Naive thymus-derived CD4-positive, alpha-beta T cell (primary cell): Measurements from ENCODE around the gene MEI1. TPM values are rescaled to one million over a fixed set of nuclear protein-coding genes. Genes with fewer than 3 reads are reported as not detected.

Experiments used
- ATAC-seq: fragments of 150-1000 bp; cut with Tn5 transposase; 2 replicates; pipeline ENCODE4 v1.10.0; 2021; ENCODE audit warnings: mild to moderate bottlenecking, moderate library complexity
- CTCF ChIA-PET: fragments of 350-600 bp; sonication (Branson Sonifier 250); formaldehyde crosslinking; loops from one replicate; lab custom pipeline; 2021; ENCODE audit warnings: antibody characterized with exemption; lab: Charles Lee
- POLR2A ChIA-PET: fragments of 350-600 bp; sonication (Branson Sonifier 250); formaldehyde crosslinking; loops from one replicate; lab custom pipeline; 2021; ENCODE audit warnings: antibody characterized with exemption, inconsistent platforms; lab: Charles Lee
- DNase-seq, 9 donors: peaks; one replicate each; pipeline versions ENCODE4 v3.0.0 to v3.0.0-alpha.2; 2020 to 2022; ENCODE audit warnings: mixed read lengths in 1 of 9
- H3K27ac ChIP-seq: one replicate; pipeline ENCODE4 v1.7.0; 2013; ENCODE audit warnings: mild to moderate bottlenecking, low read depth, low read length, moderate library complexity
- H3K27me3 ChIP-seq, 2 donors: one replicate each; pipeline ENCODE4 v1.7.0; 2013; ENCODE audit warnings: low read length in 2 of 2, mild to moderate bottlenecking in 2 of 2, moderate library complexity in 2 of 2; ENCODE audit not compliant: control insufficient read depth in 2 of 2, insufficient read depth in 2 of 2
- H3K36me3 ChIP-seq, 3 experiments: 1 replicate in 2 of 3; 2 replicates in 1 of 3; pipeline ENCODE4 v1.7.0; 2013; ENCODE audit warnings: low read length in 3 of 3, mild to moderate bottlenecking in 3 of 3, moderate library complexity in 1 of 3; ENCODE audit not compliant: insufficient read depth in 3 of 3, control insufficient read depth in 2 of 3
- H3K4me1 ChIP-seq, 2 donors: one replicate each; pipeline ENCODE4 v1.7.0; 2013; ENCODE audit warnings: low read length in 2 of 2, mild to moderate bottlenecking in 2 of 2, moderate library complexity in 1 of 2; ENCODE audit not compliant: control insufficient read depth in 2 of 2, insufficient read depth in 2 of 2
- H3K4me3 ChIP-seq: 2 replicates; pipeline ENCODE4 v1.7.0; 2013; ENCODE audit warnings: mild to moderate bottlenecking, low read length
- H3K9me3 ChIP-seq, 3 experiments: 1 replicate in 2 of 3; 2 replicates in 1 of 3; pipeline ENCODE4 v1.7.0; 2013; ENCODE audit warnings: low read length in 3 of 3; ENCODE audit not compliant: control insufficient read depth in 2 of 3
- H3K27ac Mint-ChIP-seq, 9 donors: one replicate each; pipeline ENCODE4 v1.8.0; 2020 to 2022; ENCODE audit warnings: mixed read lengths in 9 of 9, mild to moderate bottlenecking in 8 of 9, moderate library complexity in 5 of 9, inconsistent platforms in 2 of 9
- H3K27me3 Mint-ChIP-seq, 5 donors: one replicate each; pipeline ENCODE4 v1.8.0; 2021 to 2022; ENCODE audit warnings: mixed read lengths in 5 of 5, mild to moderate bottlenecking in 1 of 5
- H3K36me3 Mint-ChIP-seq, 5 donors: one replicate each; pipeline ENCODE4 v1.8.0; 2020 to 2022; ENCODE audit warnings: mixed read lengths in 5 of 5, mild to moderate bottlenecking in 3 of 5, inconsistent platforms in 1 of 5
- H3K4me1 Mint-ChIP-seq, 7 donors: one replicate each; pipeline ENCODE4 v1.8.0; 2020 to 2022; ENCODE audit warnings: mixed read lengths in 7 of 7, mild to moderate bottlenecking in 3 of 7, inconsistent platforms in 1 of 7
- H3K4me3 Mint-ChIP-seq, 10 donors: one replicate each; pipeline ENCODE4 v1.8.0; 2020 to 2022; ENCODE audit warnings: mild to moderate bottlenecking in 10 of 10, mixed read lengths in 10 of 10, moderate library complexity in 6 of 10, inconsistent platforms in 2 of 10
- H3K9me3 Mint-ChIP-seq, 11 donors: one replicate each; pipeline ENCODE4 v1.8.0; 2020 to 2022; ENCODE audit warnings: mixed read lengths in 11 of 11, mild to moderate bottlenecking in 4 of 11, inconsistent platforms in 1 of 11, moderate library complexity in 1 of 11
- intact Hi-C, 2 donors: fragments of 100-400 bp; cut with micrococcal nuclease; formaldehyde crosslinking; loops; one replicate each; pipeline ENCODE4 v1.15.1; 2023
- polyA plus RNA-seq, 2 donors: library from polyadenylated mRNA; unstranded; fragments of 300-500 nt; fragmentation: Illumina TruSeq; gene quantifications; one replicate each; pipeline ENCODE4 v1.2.3, GENCODE V29; 2021
- total RNA-seq, 6 experiments: library from RNA in 5 of 6; stranded (reverse) in 5 of 6; gene quantifications; 1 replicate in 5 of 6; 2 replicates in 1 of 6; pipeline ENCODE4 v1.2.3 and lab custom pipeline; 2021 to 2026

The MEI1 gene
- total and polyA plus RNA-seq, 7 experiments from 2014 or later, result 40.4 to 112 (median 64.7) TPM

DNA sequence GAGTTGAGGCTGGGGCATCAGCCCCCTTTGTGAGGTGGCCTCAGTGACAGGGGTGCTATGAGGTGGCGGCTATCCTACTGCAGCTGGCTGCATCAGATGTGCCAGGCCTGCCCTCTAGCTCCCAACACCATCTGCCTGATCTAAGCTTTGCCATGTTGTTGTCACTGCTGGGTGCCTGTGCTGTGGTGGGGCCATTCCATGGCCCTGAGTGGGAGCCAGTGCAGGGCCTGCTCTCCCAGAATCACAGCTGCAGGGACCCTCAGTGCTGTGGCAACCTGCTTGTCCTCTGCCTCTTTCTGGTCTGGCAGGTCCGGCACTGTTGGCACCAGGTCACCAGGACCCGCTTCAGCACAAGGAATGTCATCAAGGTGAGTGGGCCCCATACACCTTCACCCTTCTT, 8.8 kb upstream of the MEI1 start:
- peaks cover 0 to 3% (median 0%) of the 10 kb centered on the region in 5 donors for H3K36me3 Mint-ChIP-seq
- Histone ChIP-seq H3K9me3 (no peaks in the 10 kb centered on the region), H3K4me3 (no peak overlapping the region), H3K4me1 (peaks cover 12 to 13% of the 10 kb centered on the region in 2 donors), H3K27ac (peak overlapping the region; percentile 40), H3K27me3 (no peaks in the 10 kb centered on the region), H3K36me3 (peaks cover 0 to 25% (median 0%) of the 10 kb centered on the region in 3 experiments)
- H3K27ac Mint-ChIP-seq, result peak overlapping the region; percentile 88 to 100 (median 99)
- POLR2A ChIA-PET, result no interaction called here
- H3K4me1 Mint-ChIP-seq, result peaks cover 15 to 41% (median 30%) of the 10 kb centered on the region in 7 donors
- H3K4me3 Mint-ChIP-seq, result peak overlapping the region in 9 of 10 donors; percentile 40 to 97 (median 76)
- no peak for ATAC-seq
- CTCF ChIA-PET, result no interaction called here
- intact Hi-C loops, result no loop called here
- H3K9me3 Mint-ChIP-seq, result no peaks in the 10 kb centered on the region
- H3K27me3 Mint-ChIP-seq, result no peaks in the 10 kb centered on the region
- no peak for DNase-seq

DNA sequence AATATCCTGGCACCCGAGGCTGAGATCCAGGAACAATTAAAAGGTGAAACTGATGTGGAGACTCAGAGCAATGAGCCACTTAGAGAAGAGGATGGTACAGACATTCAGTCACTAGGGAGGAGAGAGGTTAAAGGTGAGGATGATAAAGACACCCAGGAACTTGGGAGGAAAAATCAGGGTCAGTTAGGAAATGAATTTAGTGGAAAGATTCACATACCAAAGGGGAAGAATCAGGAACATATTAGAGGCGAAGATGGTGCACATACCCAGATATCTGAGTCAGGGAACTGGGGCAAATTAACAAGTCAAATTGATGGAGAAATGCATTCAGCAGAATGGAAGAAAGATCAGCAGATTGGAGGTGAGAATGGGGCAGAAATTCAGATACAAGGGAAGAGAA, 4.1 kb upstream of the MEI1 start:
- CTCF ChIA-PET, result no interaction called here
- DNase-seq, result no peak

DNA sequence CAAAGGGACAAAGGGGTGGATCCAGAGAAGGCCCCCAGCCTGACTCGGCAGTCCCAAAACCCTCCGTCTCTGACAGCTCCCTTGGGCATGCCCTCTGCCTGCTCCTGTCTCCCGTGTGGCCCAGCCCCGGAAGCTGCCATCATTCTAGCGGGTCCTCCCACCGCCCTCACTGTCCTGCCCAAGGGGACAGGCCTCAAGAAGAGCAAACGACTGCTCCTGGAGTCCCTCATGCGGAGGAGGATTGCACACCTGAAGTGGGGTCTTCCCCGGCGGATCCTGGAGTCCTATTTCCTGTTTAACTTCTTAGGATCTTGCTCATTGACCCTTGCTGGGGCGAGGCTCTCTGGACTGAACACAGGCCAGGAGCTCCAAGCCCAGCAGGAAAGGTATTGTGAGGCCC, 2.6 kb upstream of the MEI1 start:
- peak overlapping the region; percentile 5 for H3K27ac ChIP-seq
- peaks cover 10 to 15% (median 13%) of the 10 kb centered on the region in 7 donors for H3K4me1 Mint-ChIP-seq
- no peak for DNase-seq
- H3K9me3 ChIP-seq, result no peaks in the 10 kb centered on the region
- H3K27ac Mint-ChIP-seq, result peak overlapping the region; percentile 16 to 90 (median 85)
- no peaks in the 10 kb centered on the region for H3K27me3 ChIP-seq
- intact Hi-C loops, result loop anchor here (1.0 kb wide), 5 partner anchors 8 to 261 kb away; partner anchors contain the start of genes CCDC134 (in 1 of the 2) and SNU13 (in 1 of the 2)
- no peak for ATAC-seq
- H3K4me3 ChIP-seq, result no peak overlapping the region
- H3K36me3 Mint-ChIP-seq, result no peaks in the 10 kb centered on the region
- H3K9me3 Mint-ChIP-seq, result peaks cover 0 to 1% (median 0%) of the 10 kb centered on the region in 11 donors
- ChIA-PET POLR2A (interaction anchor here (0.8 to 3.8 kb wide), 10 partner anchors 8 to 395 kb away, joined by 3 to 30 read pairs (median 4); partner anchors contain the start of genes CCDC134 and SNU13), CTCF (interaction anchor here (0.6 to 4.0 kb wide), 27 partner anchors 8 to 888 kb away, joined by 3 to 52 read pairs (median 5); partner anchors contain the start of genes CCDC134, CENPM, SNU13 and SREBF2)
- H3K36me3 ChIP-seq, result peaks cover 0 to 20% (median 0%) of the 10 kb centered on the region in 3 experiments
- H3K27me3 Mint-ChIP-seq, result peaks cover 0 to 3% (median 0%) of the 10 kb centered on the region in 5 donors
- peak overlapping the region in 3 of 10 donors; percentile 44 to 76 (median 60) for H3K4me3 Mint-ChIP-seq
- peaks cover 7 to 10% of the 10 kb centered on the region in 2 donors for H3K4me1 ChIP-seq

More for the DNA sequence above, 4.1 kb upstream of the MEI1 start:
- H3K4me1 Mint-ChIP-seq, result peaks cover 11 to 20% (median 16%) of the 10 kb centered on the region in 7 donors
- POLR2A ChIA-PET, result no interaction called here
- H3K9me3 Mint-ChIP-seq, result no peaks in the 10 kb centered on the region
- Histone ChIP-seq H3K9me3 (no peaks in the 10 kb centered on the region), H3K4me1 (peaks cover 7 to 10% of the 10 kb centered on the region in 2 donors), H3K27me3 (no peaks in the 10 kb centered on the region), H3K4me3 (no peak overlapping the region), H3K27ac (no peak overlapping the region), H3K36me3 (peaks cover 0 to 20% (median 0%) of the 10 kb centered on the region in 3 experiments)
- H3K27me3 Mint-ChIP-seq, result peaks cover 0 to 3% (median 0%) of the 10 kb centered on the region in 5 donors
- no peak overlapping the region for H3K4me3 Mint-ChIP-seq
- H3K27ac Mint-ChIP-seq, result no peak overlapping the region
- intact Hi-C loops, result no loop called here
- no peak for ATAC-seq
- no peaks in the 10 kb centered on the region for H3K36me3 Mint-ChIP-seq

DNA sequence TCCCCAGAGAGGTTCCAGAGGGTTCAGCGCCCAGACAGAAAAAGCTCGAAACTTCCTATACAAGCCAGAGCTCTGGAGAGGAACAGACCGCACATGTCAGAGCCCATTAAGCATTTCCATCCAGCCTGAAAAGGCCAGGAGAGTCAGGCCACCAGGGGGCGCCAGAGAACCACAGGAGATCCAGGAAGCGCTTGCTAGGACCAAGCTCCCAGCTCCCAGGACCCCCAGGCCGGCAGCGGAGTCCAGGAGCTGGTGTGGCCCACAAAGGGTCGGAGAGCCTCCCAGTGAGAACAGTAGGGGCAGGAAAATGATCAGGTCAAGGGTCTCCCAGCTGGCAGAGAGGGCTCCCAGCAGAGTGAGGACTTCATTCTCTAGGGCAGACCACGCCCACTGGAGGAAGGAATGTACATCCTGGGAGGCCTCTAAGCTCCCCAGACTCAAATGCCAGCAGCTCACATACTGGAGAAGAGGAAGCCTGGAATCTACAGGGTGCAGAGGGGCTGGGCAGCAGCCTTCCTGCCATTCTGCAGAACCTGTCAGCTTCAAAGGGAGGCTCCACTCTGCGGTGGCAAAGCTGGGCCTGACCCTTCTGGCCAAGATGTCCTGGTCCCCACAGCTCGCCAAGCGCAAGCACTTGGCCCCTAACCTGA, 2.1 kb upstream of the MEI1 start:
- H3K4me1 ChIP-seq, result peaks cover 7 to 10% of the 10 kb centered on the region in 2 donors
- CTCF ChIA-PET, result interaction anchor here (0.5 to 4.0 kb wide), 33 partner anchors 8 to 888 kb away, joined by 3 to 52 read pairs (median 5); partner anchors contain the start of genes CCDC134, CENPM, SNU13 and SREBF2
- H3K27ac ChIP-seq, result peak overlapping the region; percentile 5
- H3K27ac Mint-ChIP-seq, result peak overlapping the region; percentile 16 to 90 (median 85)
- peaks cover 0 to 1% (median 0%) of the 10 kb centered on the region in 11 donors for H3K9me3 Mint-ChIP-seq
- H3K27me3 Mint-ChIP-seq, result peaks cover 0 to 3% (median 0%) of the 10 kb centered on the region in 5 donors
- intact Hi-C loops, result loop anchor here (1.0 kb wide), 5 partner anchors 9 to 260 kb away; partner anchors contain the start of genes CCDC134 (in 1 of the 2) and SNU13 (in 1 of the 2)
- no peaks in the 10 kb centered on the region for H3K27me3 ChIP-seq
- POLR2A ChIA-PET, result interaction anchor here (0.7 to 3.8 kb wide), 13 partner anchors 8 to 394 kb away, joined by 3 to 30 read pairs (median 4); partner anchors contain the start of genes CCDC134 and SNU13
- peaks cover 10 to 16% (median 13%) of the 10 kb centered on the region in 7 donors for H3K4me1 Mint-ChIP-seq
- no peaks in the 10 kb centered on the region for H3K36me3 Mint-ChIP-seq
- DNase-seq (peak; percentile 73 to 94 (median 84)), ATAC-seq (peak; percentile 91)
- no peaks in the 10 kb centered on the region for H3K9me3 ChIP-seq
- H3K4me3 Mint-ChIP-seq, result peak overlapping the region; percentile 44 to 80 (median 68)
- peaks cover 0 to 20% (median 0%) of the 10 kb centered on the region in 3 experiments for H3K36me3 ChIP-seq
- peak overlapping the region; percentile 44 for H3K4me3 ChIP-seq

DNA sequence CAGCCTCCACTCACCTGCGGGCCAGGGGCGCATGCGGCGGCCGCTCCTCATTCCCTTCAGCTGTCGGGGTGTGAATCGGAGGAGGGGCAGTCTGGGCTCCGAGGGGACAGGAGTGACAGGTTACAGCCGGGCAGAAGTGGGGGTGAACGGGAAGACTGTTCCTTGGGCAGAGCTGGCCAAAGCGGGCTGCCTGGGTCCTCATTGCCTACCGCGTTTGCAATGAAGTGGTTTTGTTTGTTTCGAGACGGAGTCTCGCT, 733 bp downstream of the MEI1 start:
- no peaks in the 10 kb centered on the region for H3K9me3 ChIP-seq
- H3K27ac ChIP-seq, result no peak overlapping the region
- H3K4me3 ChIP-seq, result no peak overlapping the region
- ATAC-seq (no peak), DNase-seq (no peak)
- H3K4me1 ChIP-seq, result peaks cover 7 to 10% of the 10 kb centered on the region in 2 donors
- H3K4me1 Mint-ChIP-seq, result peaks cover 10 to 16% (median 13%) of the 10 kb centered on the region in 7 donors
- POLR2A ChIA-PET, result interaction anchor here (3.6 to 3.8 kb wide), 2 partner anchors 81 to 240 kb away, joined by 23 to 28 read pairs; no protein-coding TSS in a partner anchor
- H3K27me3 Mint-ChIP-seq, result peaks cover 0 to 3% (median 0%) of the 10 kb centered on the region in 5 donors
- H3K27ac Mint-ChIP-seq, result peak overlapping the region in 1 of 9 donors; percentile 52
- H3K36me3 ChIP-seq, result peaks cover 0 to 3% (median 0%) of the 10 kb centered on the region in 3 experiments
- H3K27me3 ChIP-seq, result no peaks in the 10 kb centered on the region
- CTCF ChIA-PET, result interaction anchor here (0.5 to 4.0 kb wide), 4 partner anchors 122 to 269 kb away, joined by 3 to 52 read pairs (median 6); no protein-coding TSS in a partner anchor
- no peaks in the 10 kb centered on the region for H3K36me3 Mint-ChIP-seq
- intact Hi-C loops, result no loop called here
- no peak overlapping the region for H3K4me3 Mint-ChIP-seq
- peaks cover 0 to 1% (median 0%) of the 10 kb centered on the region in 11 donors for H3K9me3 Mint-ChIP-seq

DNA sequence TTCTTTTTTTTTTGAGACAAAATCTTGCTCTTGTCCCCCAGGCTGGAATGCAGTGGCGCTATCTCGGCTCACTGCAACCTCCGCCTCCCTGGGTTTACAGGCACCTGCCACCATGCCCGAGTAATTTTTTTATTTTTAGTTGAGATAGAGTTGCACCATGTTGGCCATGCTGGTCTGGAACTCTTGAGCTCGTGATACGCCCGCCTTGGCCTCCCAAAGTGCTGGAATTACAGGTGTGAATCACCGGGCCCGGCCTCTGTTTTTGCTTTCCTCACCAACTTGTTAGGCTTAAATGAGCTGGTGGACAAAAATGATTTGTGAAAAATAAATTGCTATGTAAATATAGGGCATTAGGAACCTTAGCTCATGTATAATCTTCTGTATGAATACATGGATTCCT, 3.5 kb downstream of the MEI1 start:
- Histone ChIP-seq H3K4me1 (no peaks in the 10 kb centered on the region), H3K27ac (no peak overlapping the region), H3K27me3 (no peaks in the 10 kb centered on the region), H3K36me3 (no peaks in the 10 kb centered on the region), H3K4me3 (no peak overlapping the region), H3K9me3 (no peaks in the 10 kb centered on the region)
- H3K4me1 Mint-ChIP-seq, result peaks cover 4 to 9% (median 5%) of the 10 kb centered on the region in 7 donors
- POLR2A ChIA-PET, result interaction anchor here (0.6 kb wide), 1 partner anchor 262 kb away, joined by 4 read pairs; no protein-coding TSS in a partner anchor
- intact Hi-C loops, result no loop called here
- DNase-seq (no peak), ATAC-seq (no peak)
- H3K4me3 Mint-ChIP-seq, result no peak overlapping the region
- H3K27me3 Mint-ChIP-seq, result peaks cover 0 to 8% (median 0%) of the 10 kb centered on the region in 5 donors
- peaks cover 0 to 1% (median 0%) of the 10 kb centered on the region in 11 donors for H3K9me3 Mint-ChIP-seq
- CTCF ChIA-PET, result interaction anchor here (0.6 kb wide), 1 partner anchor 165 kb away, joined by 3 read pairs; no protein-coding TSS in a partner anchor
- no peaks in the 10 kb centered on the region for H3K36me3 Mint-ChIP-seq
- no peak overlapping the region for H3K27ac Mint-ChIP-seq
